NK-92 (cell line): ENCODE results near the gene CRYGA.

Experiments
- DNase-seq: peaks from one replicate; lab custom pipeline; 2025; ENCODE audit not compliant: unreplicated experiment; lab: John Stamatoyannopoulos, UW

The CRYGA gene

GRCh38 chr2:208163489-208163888 lies at the start of gene CRYGA:
CRYGA (minus strand) TSS chr2:208163589; CDS start chr2:208163556, 33 bp downstream.
- DNase-seq, result no peak

GRCh38 chr2:208210688-208211451 lies 47.5 kb upstream of the CRYGA start:
- no peak for DNase-seq

GRCh38 chr2:208208335-208209085 lies 45.1 kb upstream of the CRYGA start:
- DNase-seq, result no peak

GRCh38 chr2:208207769-208208168 lies 44.4 kb upstream of the CRYGA start:
- no peak for DNase-seq

- DNase-seq, result no peak
These were observed 40.8 kb upstream of the CRYGA start for GRCh38 chr2:208204166-208204565.

GRCh38 chr2:208195531-208195930 lies 32.1 kb upstream of the CRYGA start:
- no peak for DNase-seq

GRCh38 chr2:208192611-208193236 lies 29.3 kb upstream of the CRYGA start:
- no peak for DNase-seq

- no peak for DNase-seq
These were observed 26.6 kb upstream of the CRYGA start, which contains the start of gene C2orf80 for GRCh38 chr2:208189810-208190503. C2orf80 (minus strand) TSS chr2:208190030; CDS start chr2:208186986, 3,044 bp downstream.

GRCh38 chr2:208189069-208189809 lies 25.9 kb upstream of the CRYGA start:
- DNase-seq, result no peak

- DNase-seq, result no peak
These were observed 23.5 kb upstream of the CRYGA start for GRCh38 chr2:208186893-208187292.

- DNase-seq, result no peak
These were observed 23.1 kb upstream of the CRYGA start for GRCh38 chr2:208186465-208186864.

- DNase-seq, result no peak
These were observed 20.8 kb upstream of the CRYGA start for GRCh38 chr2:208183972-208184705.

GRCh38 chr2:208183526-208183925 lies 20.1 kb upstream of the CRYGA start:
- no peak for DNase-seq

- DNase-seq, result no peak
These were observed 19.4 kb upstream of the CRYGA start for GRCh38 chr2:208182835-208183234.

GRCh38 chr2:208179028-208179609 lies 15.7 kb upstream of the CRYGA start:
- no peak for DNase-seq

- DNase-seq, result no peak
These were observed 12.4 kb upstream of the CRYGA start for GRCh38 chr2:208175840-208176153.

- DNase-seq, result peak; percentile 6
These were observed 11.9 kb upstream of the CRYGA start for GRCh38 chr2:208175069-208175839.

- no peak for DNase-seq
These were observed 10.8 kb upstream of the CRYGA start for GRCh38 chr2:208174144-208174543.

GRCh38 chr2:208172125-208172524 lies 8.7 kb upstream of the CRYGA start:
- no peak for DNase-seq
